Naive thymus-derived CD8-positive, alpha-beta T cell (primary cell): Measurements from ENCODE around the gene KRT6B. TPM values are rescaled to one million over a fixed set of nuclear protein-coding genes. Genes with fewer than 3 reads are reported as not detected.
"Not testable (repeated sequence)": the region's sequence is repeated elsewhere in the genome, so short reads cannot be mapped to it uniquely, and the experiment has no call there.

Experiments
- ATAC-seq, 2 donors: fragments of 150-1000 bp; cut with Tn5 transposase in 1 of 2; sonication (Bioruptor Pico), chemical (Tn5 transposase) in 1 of 2; 1 replicate in 1 of 2; 2 replicates in 1 of 2; pipeline ENCODE4 v1.10.0; 2021; ENCODE audit warnings: mild to moderate bottlenecking in 2 of 2, moderate library complexity in 2 of 2
- POLR2A ChIA-PET: fragments of 350-600 bp; sonication (Branson Sonifier 250); formaldehyde crosslinking; loops from one replicate; lab custom pipeline; 2021; ENCODE audit warnings: antibody characterized with exemption; lab: Charles Lee
- DNase-seq, 10 donors: peaks; one replicate each; pipeline versions ENCODE4 v3.0.0 to v3.0.0-alpha.2; 2020 to 2022
- H3K27ac Mint-ChIP-seq, 10 donors: one replicate each; pipeline ENCODE4 v1.8.0; 2020 to 2022; ENCODE audit warnings: mild to moderate bottlenecking in 10 of 10, mixed read lengths in 10 of 10, moderate library complexity in 4 of 10, inconsistent platforms in 1 of 10
- H3K27me3 Mint-ChIP-seq, 5 donors: one replicate each; pipeline ENCODE4 v1.8.0; 2021 to 2022; ENCODE audit warnings: mixed read lengths in 5 of 5
- H3K36me3 Mint-ChIP-seq, 3 donors: one replicate each; pipeline ENCODE4 v1.8.0; 2020 to 2022; ENCODE audit warnings: mixed read lengths in 3 of 3, mild to moderate bottlenecking in 2 of 3, inconsistent platforms in 1 of 3
- H3K4me1 Mint-ChIP-seq, 4 donors: one replicate each; pipeline ENCODE4 v1.8.0; 2021 to 2022; ENCODE audit warnings: mixed read lengths in 4 of 4
- H3K4me3 Mint-ChIP-seq, 10 donors: one replicate each; pipeline ENCODE4 v1.8.0; 2020 to 2022; ENCODE audit warnings: mild to moderate bottlenecking in 10 of 10, mixed read lengths in 10 of 10, moderate library complexity in 6 of 10, inconsistent platforms in 1 of 10
- H3K9me3 Mint-ChIP-seq, 9 donors: one replicate each; pipeline ENCODE4 v1.8.0; 2020 to 2022; ENCODE audit warnings: mixed read lengths in 9 of 9, mild to moderate bottlenecking in 3 of 9, inconsistent platforms in 1 of 9, moderate library complexity in 1 of 9
- polyA plus RNA-seq, 3 donors: library from polyadenylated mRNA; unstranded; fragments of 300-500 nt; fragmentation: Illumina TruSeq; gene quantifications; one replicate each; pipeline ENCODE4 v1.2.3, GENCODE V29; 2021
- total RNA-seq, 8 experiments: library from RNA in 2 of 8; stranded (reverse) in 2 of 8; gene quantifications; one replicate each; pipeline ENCODE4 v1.2.3 and lab custom pipeline; 2021 to 2026

Gene KRT6B
- total RNA-seq (not detected), polyA plus RNA-seq (not detected), total RNA-seq (lab: John Stamatoyannopoulos, UW) (0 reads per million in 6 experiments)

- H3K9me3 Mint-ChIP-seq: no peaks in the 10 kb centered on the region
- DNase-seq: no peak
- POLR2A ChIA-PET: no interaction called here
- peaks cover 0 to 18% (median 5%) of the 10 kb centered on the region in 5 donors for H3K27me3 Mint-ChIP-seq
- peaks cover 2 to 9% (median 7%) of the 10 kb centered on the region in 4 donors for H3K4me1 Mint-ChIP-seq
- H3K36me3 Mint-ChIP-seq: no peaks in the 10 kb centered on the region
- ATAC-seq: no peak
- H3K27ac Mint-ChIP-seq: no peak within 1 kb of the TSS
- H3K4me3 Mint-ChIP-seq: no peak within 1 kb of the TSS
These were observed at the start of gene KRT6B for GRCh38 chr12:52452101-52452500. TSS of gene KRT6B (minus strand) at chr12:52452146. CDS start at chr12:52452078, 68 bp downstream.

- H3K4me3 Mint-ChIP-seq: no peak overlapping the region
- no peak for ATAC-seq
- DNase-seq: no peak
- POLR2A ChIA-PET: no interaction called here
- H3K9me3 Mint-ChIP-seq: peaks cover 0 to 7% (median 0%) of the 10 kb centered on the region in 9 donors
- H3K27me3 Mint-ChIP-seq: peaks cover 6 to 32% (median 14%) of the 10 kb centered on the region in 5 donors
- H3K27ac Mint-ChIP-seq: no peak overlapping the region
- no peaks in the 10 kb centered on the region for H3K36me3 Mint-ChIP-seq
- no peaks in the 10 kb centered on the region for H3K4me1 Mint-ChIP-seq
These were observed 49.5 kb upstream of the KRT6B start for GRCh38 chr12:52501490-52501889.

- H3K27ac Mint-ChIP-seq, H3K4me3 Mint-ChIP-seq, H3K4me1 Mint-ChIP-seq, POLR2A ChIA-PET, H3K9me3 Mint-ChIP-seq, H3K36me3 Mint-ChIP-seq, DNase-seq, ATAC-seq: not testable (repeated sequence)
- H3K27me3 Mint-ChIP-seq: peaks cover 3 to 30% (median 7%) of the 10 kb centered on the region in 5 donors
These were observed 48.6 kb upstream of the KRT6B start for GRCh38 chr12:52500574-52500973.

- no peak overlapping the region for H3K27ac Mint-ChIP-seq
- no peak for ATAC-seq
- peaks cover 0 to 5% (median 3%) of the 10 kb centered on the region in 4 donors for H3K4me1 Mint-ChIP-seq
- H3K36me3 Mint-ChIP-seq: no peaks in the 10 kb centered on the region
- H3K4me3 Mint-ChIP-seq: no peak overlapping the region
- H3K9me3 Mint-ChIP-seq: peaks cover 0 to 7% (median 0%) of the 10 kb centered on the region in 9 donors
- POLR2A ChIA-PET: no interaction called here
- peaks cover 1 to 24% (median 5%) of the 10 kb centered on the region in 5 donors for H3K27me3 Mint-ChIP-seq
- no peak for DNase-seq
These were observed 48.0 kb upstream of the KRT6B start for GRCh38 chr12:52499806-52500560.

GRCh38 chr12:52498946-52499345, 47.0 kb upstream of the KRT6B start:
- no peak overlapping the region for H3K27ac Mint-ChIP-seq
- peaks cover 0 to 7% (median 0%) of the 10 kb centered on the region in 9 donors for H3K9me3 Mint-ChIP-seq
- peaks cover 0 to 5% (median 3%) of the 10 kb centered on the region in 4 donors for H3K4me1 Mint-ChIP-seq
- ATAC-seq (no peak), DNase-seq (no peak)
- POLR2A ChIA-PET: no interaction called here
- H3K36me3 Mint-ChIP-seq: no peaks in the 10 kb centered on the region
- H3K4me3 Mint-ChIP-seq: no peak overlapping the region
- peaks cover 6 to 27% (median 10%) of the 10 kb centered on the region in 5 donors for H3K27me3 Mint-ChIP-seq

GRCh38 chr12:52497975-52498374, 46.0 kb upstream of the KRT6B start:
- peaks cover 0 to 2% (median 0%) of the 10 kb centered on the region in 9 donors for H3K9me3 Mint-ChIP-seq
- peaks cover 0 to 5% (median 3%) of the 10 kb centered on the region in 4 donors for H3K4me1 Mint-ChIP-seq
- H3K36me3 Mint-ChIP-seq: no peaks in the 10 kb centered on the region
- H3K27ac Mint-ChIP-seq: peak overlapping the region in 1 of 10 donors; percentile 4
- no peak for DNase-seq
- ATAC-seq: no peak
- POLR2A ChIA-PET: no interaction called here
- H3K27me3 Mint-ChIP-seq: peaks cover 7 to 36% (median 18%) of the 10 kb centered on the region in 5 donors
- no peak overlapping the region for H3K4me3 Mint-ChIP-seq

GRCh38 chr12:52496590-52497071, 44.7 kb upstream of the KRT6B start:
- H3K27me3 Mint-ChIP-seq: peaks cover 11 to 50% (median 28%) of the 10 kb centered on the region in 5 donors
- no peaks in the 10 kb centered on the region for H3K36me3 Mint-ChIP-seq
- no peaks in the 10 kb centered on the region for H3K9me3 Mint-ChIP-seq
- H3K27ac Mint-ChIP-seq: no peak overlapping the region
- DNase-seq (no peak), ATAC-seq (no peak)
- peaks cover 0 to 5% (median 3%) of the 10 kb centered on the region in 4 donors for H3K4me1 Mint-ChIP-seq
- POLR2A ChIA-PET: no interaction called here
- no peak overlapping the region for H3K4me3 Mint-ChIP-seq

- POLR2A ChIA-PET: no interaction called here
- no peak overlapping the region for H3K4me3 Mint-ChIP-seq
- no peaks in the 10 kb centered on the region for H3K36me3 Mint-ChIP-seq
- H3K9me3 Mint-ChIP-seq: no peaks in the 10 kb centered on the region
- no peak overlapping the region for H3K27ac Mint-ChIP-seq
- peaks cover 0 to 5% (median 3%) of the 10 kb centered on the region in 4 donors for H3K4me1 Mint-ChIP-seq
- DNase-seq: no peak
- ATAC-seq: no peak
- H3K27me3 Mint-ChIP-seq: peaks cover 15 to 55% (median 31%) of the 10 kb centered on the region in 5 donors
These were observed 44.1 kb upstream of the KRT6B start for GRCh38 chr12:52496054-52496453.

- DNase-seq: no peak
- no peaks in the 10 kb centered on the region for H3K36me3 Mint-ChIP-seq
- peaks cover 12 to 58% (median 31%) of the 10 kb centered on the region in 5 donors for H3K27me3 Mint-ChIP-seq
- no peaks in the 10 kb centered on the region for H3K9me3 Mint-ChIP-seq
- H3K4me3 Mint-ChIP-seq: no peak overlapping the region
- POLR2A ChIA-PET: no interaction called here
- ATAC-seq: no peak
- peaks cover 0 to 5% (median 3%) of the 10 kb centered on the region in 4 donors for H3K4me1 Mint-ChIP-seq
- peak overlapping the region in 1 of 10 donors; percentile 5 for H3K27ac Mint-ChIP-seq
These were observed 43.4 kb upstream of the KRT6B start for GRCh38 chr12:52495389-52495788.

- Mint-ChIP-seq H3K36me3 (no peaks in the 10 kb centered on the region), H3K4me3 (no peak overlapping the region), H3K4me1 (peaks cover 0 to 5% (median 3%) of the 10 kb centered on the region in 4 donors), H3K9me3 (no peaks in the 10 kb centered on the region), H3K27ac (no peak overlapping the region), H3K27me3 (peaks cover 12 to 58% (median 31%) of the 10 kb centered on the region in 5 donors)
- no peak for ATAC-seq
- POLR2A ChIA-PET: no interaction called here
- no peak for DNase-seq
These were observed 42.6 kb upstream of the KRT6B start for GRCh38 chr12:52494518-52494917.

GRCh38 chr12:52494100-52494499, 42.2 kb upstream of the KRT6B start:
- no peak for ATAC-seq
- no peak overlapping the region for H3K4me3 Mint-ChIP-seq
- DNase-seq: no peak
- H3K27me3 Mint-ChIP-seq: peaks cover 12 to 61% (median 31%) of the 10 kb centered on the region in 5 donors
- POLR2A ChIA-PET: no interaction called here
- H3K4me1 Mint-ChIP-seq: peaks cover 0 to 5% (median 3%) of the 10 kb centered on the region in 4 donors
- H3K9me3 Mint-ChIP-seq: no peaks in the 10 kb centered on the region
- H3K27ac Mint-ChIP-seq: no peak overlapping the region
- no peaks in the 10 kb centered on the region for H3K36me3 Mint-ChIP-seq

- H3K27ac Mint-ChIP-seq: no peak within 1 kb of the TSS
- H3K4me1 Mint-ChIP-seq: peaks cover 0 to 5% (median 3%) of the 10 kb centered on the region in 4 donors
- POLR2A ChIA-PET: no interaction called here
- ATAC-seq (no peak), DNase-seq (no peak)
- no peak within 1 kb of the TSS for H3K4me3 Mint-ChIP-seq
- no peaks in the 10 kb centered on the region for H3K36me3 Mint-ChIP-seq
- H3K27me3 Mint-ChIP-seq: peaks cover 16 to 65% (median 34%) of the 10 kb centered on the region in 5 donors
- H3K9me3 Mint-ChIP-seq: no peaks in the 10 kb centered on the region
These were observed 41.2 kb upstream of the KRT6B start, which contains the start of gene KRT6A for GRCh38 chr12:52493172-52493571. TSS of gene KRT6A (minus strand) at chr12:52493257. CDS start at chr12:52493188, 69 bp downstream.

- H3K9me3 Mint-ChIP-seq, POLR2A ChIA-PET, H3K36me3 Mint-ChIP-seq, H3K4me3 Mint-ChIP-seq, H3K4me1 Mint-ChIP-seq, DNase-seq, ATAC-seq, H3K27ac Mint-ChIP-seq: not testable (repeated sequence)
- peaks cover 16 to 65% (median 37%) of the 10 kb centered on the region in 5 donors for H3K27me3 Mint-ChIP-seq
These were observed 40.5 kb upstream of the KRT6B start for GRCh38 chr12:52492405-52492804.
